HCT116 (cell line): ENCODE data around the gene NR2E1.

Experiments
- EZH2 ChIP-seq: fragments of 200-600 bp; sonication (generic); IDR thresholded peaks from 2 replicates; pipeline ENCODE4 v1.6.1; 2017; ENCODE audit warnings: antibody characterized with exemption, mixed run types
- POLR2A ChIP-seq: IDR thresholded peaks from 2 replicates; pipeline ENCODE4 v1.7.0; 2011; ENCODE audit warnings: borderline replicate concordance; ENCODE audit not compliant: insufficient read depth, insufficient read length; ENCODE audit errors: extremely low read depth
- POLR2AphosphoS5 ChIP-seq: IDR thresholded peaks from 2 replicates; pipeline ENCODE4 v1.6.1; 2011; ENCODE audit warnings: mild to moderate bottlenecking, low read depth, low read length, moderate library complexity
- RAD21 ChIP-seq: IDR thresholded peaks from 2 replicates; pipeline ENCODE4 v1.6.1; 2012; ENCODE audit warnings: low read depth, mild to moderate bottlenecking
- TCF7L2 ChIP-seq: IDR thresholded peaks from 2 replicates; pipeline ENCODE4 v1.7.0; 2011; ENCODE audit warnings: borderline replicate concordance, inconsistent platforms; ENCODE audit not compliant: insufficient read depth, insufficient read length; ENCODE audit errors: extremely low read depth
- YY1 ChIP-seq: IDR thresholded peaks from 2 replicates; pipeline ENCODE4 v1.6.1; 2011; ENCODE audit warnings: low read length, low read depth, moderate library complexity, mild to moderate bottlenecking; ENCODE audit not compliant: insufficient replicate concordance; ENCODE audit errors: extremely low read depth
- ZNF274 ChIP-seq: fragments of 200-500 bp; sonication (Bioruptor generic); IDR thresholded peaks from 2 replicates; pipeline ENCODE4 v1.6.1; 2014; ENCODE audit warnings: mild to moderate bottlenecking, low read depth, low read length, inconsistent platforms
- TF ChIP-seq, protein P1 (sequence below), 3 experiments: fragments of 200-600 bp in 1 of 3; sonication (generic) in 1 of 3; IDR thresholded peaks in 2 of 3; conservative IDR thresholded peaks in 1 of 3; 2 replicates each; pipeline ENCODE4 v1.5.1; 2012 to 2017; ENCODE audit warnings: low read depth in 2 of 3, low read length in 2 of 3, antibody characterized with exemption in 1 of 3, borderline replicate concordance in 1 of 3, control low read depth in 1 of 3, mild to moderate bottlenecking in 1 of 3, mixed read lengths in 1 of 3, mixed run types in 1 of 3, moderate library complexity in 1 of 3; ENCODE audit not compliant: insufficient read depth in 1 of 3
- TF ChIP-seq, protein P2 (sequence below): IDR thresholded peaks from 2 replicates; pipeline ENCODE4 v1.6.1; 2012
- TF ChIP-seq, protein P3 (sequence below): IDR thresholded peaks from 2 replicates; pipeline ENCODE4 v1.6.1; 2012
- TF ChIP-seq, protein P4 (sequence below): IDR thresholded peaks from 2 replicates; pipeline ENCODE4 v1.6.1; 2011; ENCODE audit warnings: mild to moderate bottlenecking, low read length, moderate library complexity; ENCODE audit not compliant: insufficient replicate concordance; ENCODE audit errors: extremely low read depth

DNA sequence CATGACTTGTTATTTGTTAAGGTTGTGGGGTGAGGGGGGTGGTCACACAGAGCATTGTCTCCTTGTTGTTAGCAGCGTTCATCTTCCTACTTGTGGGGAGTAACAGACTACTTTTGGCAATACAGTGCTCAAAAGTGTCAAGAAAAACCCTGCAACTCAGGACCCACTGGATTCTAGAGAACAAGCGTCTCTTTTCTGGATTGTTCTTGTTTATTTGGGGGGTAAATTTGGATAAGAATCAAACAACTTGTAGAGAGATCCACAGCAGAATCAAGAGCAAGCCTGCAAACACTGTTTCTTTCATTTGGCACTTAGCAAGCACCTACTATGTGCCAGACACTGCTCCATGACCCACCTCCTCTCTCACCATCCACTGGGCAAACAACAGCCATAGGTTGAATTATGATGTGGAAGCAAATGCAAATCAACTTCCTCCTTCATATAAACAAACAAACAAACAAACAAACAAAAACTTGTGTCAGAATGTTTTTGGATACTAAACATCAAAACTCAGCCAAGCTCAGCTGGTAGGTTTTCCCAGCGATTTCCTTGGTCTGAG lies 4.0 kb upstream of the NR2E1 start:
- no peak for TF ChIP-seq ZNF274
- TF ChIP-seq, protein P1, sequence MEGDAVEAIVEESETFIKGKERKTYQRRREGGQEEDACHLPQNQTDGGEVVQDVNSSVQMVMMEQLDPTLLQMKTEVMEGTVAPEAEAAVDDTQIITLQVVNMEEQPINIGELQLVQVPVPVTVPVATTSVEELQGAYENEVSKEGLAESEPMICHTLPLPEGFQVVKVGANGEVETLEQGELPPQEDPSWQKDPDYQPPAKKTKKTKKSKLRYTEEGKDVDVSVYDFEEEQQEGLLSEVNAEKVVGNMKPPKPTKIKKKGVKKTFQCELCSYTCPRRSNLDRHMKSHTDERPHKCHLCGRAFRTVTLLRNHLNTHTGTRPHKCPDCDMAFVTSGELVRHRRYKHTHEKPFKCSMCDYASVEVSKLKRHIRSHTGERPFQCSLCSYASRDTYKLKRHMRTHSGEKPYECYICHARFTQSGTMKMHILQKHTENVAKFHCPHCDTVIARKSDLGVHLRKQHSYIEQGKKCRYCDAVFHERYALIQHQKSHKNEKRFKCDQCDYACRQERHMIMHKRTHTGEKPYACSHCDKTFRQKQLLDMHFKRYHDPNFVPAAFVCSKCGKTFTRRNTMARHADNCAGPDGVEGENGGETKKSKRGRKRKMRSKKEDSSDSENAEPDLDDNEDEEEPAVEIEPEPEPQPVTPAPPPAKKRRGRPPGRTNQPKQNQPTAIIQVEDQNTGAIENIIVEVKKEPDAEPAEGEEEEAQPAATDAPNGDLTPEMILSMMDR (IDR thresholded peaks at IDR 0.05 in 2 of 3, conservative IDR thresholded peaks at IDR 0.05 in 1 of 3; ENCODE audit: borderline replicate concordance in 1 of 3, insufficient read depth in 1 of 3, low read depth in 2 of 3, low read length in 2 of 3): no peak
- no peak for TF ChIP-seq TCF7L2
- no peak for TF ChIP-seq YY1
- TF ChIP-seq RAD21: no peak
- no peak for TF ChIP-seq EZH2
- TF ChIP-seq, protein P2, sequence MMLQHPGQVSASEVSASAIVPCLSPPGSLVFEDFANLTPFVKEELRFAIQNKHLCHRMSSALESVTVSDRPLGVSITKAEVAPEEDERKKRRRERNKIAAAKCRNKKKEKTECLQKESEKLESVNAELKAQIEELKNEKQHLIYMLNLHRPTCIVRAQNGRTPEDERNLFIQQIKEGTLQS: no peak
- TF ChIP-seq, protein P3, sequence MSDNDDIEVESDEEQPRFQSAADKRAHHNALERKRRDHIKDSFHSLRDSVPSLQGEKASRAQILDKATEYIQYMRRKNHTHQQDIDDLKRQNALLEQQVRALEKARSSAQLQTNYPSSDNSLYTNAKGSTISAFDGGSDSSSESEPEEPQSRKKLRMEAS: no peak
- TF ChIP-seq POLR2AphosphoS5: no peak
- no peak for TF ChIP-seq POLR2A
- TF ChIP-seq, protein P4, sequence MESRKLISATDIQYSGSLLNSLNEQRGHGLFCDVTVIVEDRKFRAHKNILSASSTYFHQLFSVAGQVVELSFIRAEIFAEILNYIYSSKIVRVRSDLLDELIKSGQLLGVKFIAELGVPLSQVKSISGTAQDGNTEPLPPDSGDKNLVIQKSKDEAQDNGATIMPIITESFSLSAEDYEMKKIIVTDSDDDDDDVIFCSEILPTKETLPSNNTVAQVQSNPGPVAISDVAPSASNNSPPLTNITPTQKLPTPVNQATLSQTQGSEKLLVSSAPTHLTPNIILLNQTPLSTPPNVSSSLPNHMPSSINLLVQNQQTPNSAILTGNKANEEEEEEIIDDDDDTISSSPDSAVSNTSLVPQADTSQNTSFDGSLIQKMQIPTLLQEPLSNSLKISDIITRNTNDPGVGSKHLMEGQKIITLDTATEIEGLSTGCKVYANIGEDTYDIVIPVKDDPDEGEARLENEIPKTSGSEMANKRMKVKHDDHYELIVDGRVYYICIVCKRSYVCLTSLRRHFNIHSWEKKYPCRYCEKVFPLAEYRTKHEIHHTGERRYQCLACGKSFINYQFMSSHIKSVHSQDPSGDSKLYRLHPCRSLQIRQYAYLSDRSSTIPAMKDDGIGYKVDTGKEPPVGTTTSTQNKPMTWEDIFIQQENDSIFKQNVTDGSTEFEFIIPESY: no peak
